ENCODE data around the gene RNF103. TPM values are rescaled to one million over a fixed set of nuclear protein-coding genes. Genes with fewer than 3 reads are reported as not detected.

RNF103 gene
- total and polyA plus RNA-seq, 9 donors, result 24.1 to 55.2 (median 32.4) TPM

DNA sequence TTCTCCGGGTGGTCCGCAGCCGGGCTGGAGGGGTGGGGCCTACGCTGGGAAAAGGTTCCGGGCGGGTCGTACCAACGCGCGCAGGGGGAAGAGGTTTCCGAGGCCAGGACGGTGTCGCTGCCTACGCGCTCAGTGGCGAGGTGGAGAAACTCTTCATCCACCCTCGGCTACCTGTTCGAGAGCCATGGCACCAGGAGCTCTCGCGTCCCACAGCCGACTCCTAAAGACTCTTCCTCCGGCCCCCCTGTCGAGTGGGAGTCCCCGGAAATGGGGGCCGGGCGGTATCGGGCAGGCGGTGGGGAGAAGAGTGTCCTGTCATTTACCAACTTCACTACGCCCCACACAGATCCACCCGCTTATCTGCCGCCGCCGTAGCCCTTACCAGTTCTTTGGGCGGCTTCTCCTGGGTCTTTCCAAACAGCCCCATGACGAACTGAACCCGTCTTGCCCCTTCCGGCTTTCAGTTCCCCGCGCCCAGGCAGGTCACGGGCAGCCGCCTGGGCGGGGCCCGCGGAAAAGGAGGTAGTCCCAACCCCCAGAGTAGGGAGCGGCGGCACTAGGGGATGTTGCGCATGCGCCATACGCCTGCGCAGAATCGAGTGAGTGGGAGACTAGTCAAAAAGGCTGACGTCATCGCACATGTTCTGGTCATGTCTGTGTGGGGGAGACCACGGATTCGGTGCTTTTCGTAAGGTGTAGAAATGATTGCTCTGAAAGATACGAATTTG, 60.6 kb downstream of the RNF103 start, which contains the start of gene CHMP3:
Gene CHMP3 (minus strand): TSS at position 522 of the 728 bp plus-strand sequence. CDS start 95 bp downstream, at position 427.
- Histone ChIP-seq H3K4me3 (peak within 1 kb of the TSS; percentile 89), H3K27me3 (no peaks in the 10 kb centered on the region), H3K4me1 (ENCODE audit: insufficient read depth) (peaks cover 8% of the 10 kb centered on the region), H3K36me3 (no peaks in the 10 kb centered on the region), H3K9me3 (peaks cover 0 to 1% of the 10 kb centered on the region in 2 donors), H3K27ac (peak within 1 kb of the TSS; percentile 97 to 100)
- 0% methylated on average over 57 of the region's 57 CpGs for WGBS, 3 donors
- TF ChIP-seq, protein P1, sequence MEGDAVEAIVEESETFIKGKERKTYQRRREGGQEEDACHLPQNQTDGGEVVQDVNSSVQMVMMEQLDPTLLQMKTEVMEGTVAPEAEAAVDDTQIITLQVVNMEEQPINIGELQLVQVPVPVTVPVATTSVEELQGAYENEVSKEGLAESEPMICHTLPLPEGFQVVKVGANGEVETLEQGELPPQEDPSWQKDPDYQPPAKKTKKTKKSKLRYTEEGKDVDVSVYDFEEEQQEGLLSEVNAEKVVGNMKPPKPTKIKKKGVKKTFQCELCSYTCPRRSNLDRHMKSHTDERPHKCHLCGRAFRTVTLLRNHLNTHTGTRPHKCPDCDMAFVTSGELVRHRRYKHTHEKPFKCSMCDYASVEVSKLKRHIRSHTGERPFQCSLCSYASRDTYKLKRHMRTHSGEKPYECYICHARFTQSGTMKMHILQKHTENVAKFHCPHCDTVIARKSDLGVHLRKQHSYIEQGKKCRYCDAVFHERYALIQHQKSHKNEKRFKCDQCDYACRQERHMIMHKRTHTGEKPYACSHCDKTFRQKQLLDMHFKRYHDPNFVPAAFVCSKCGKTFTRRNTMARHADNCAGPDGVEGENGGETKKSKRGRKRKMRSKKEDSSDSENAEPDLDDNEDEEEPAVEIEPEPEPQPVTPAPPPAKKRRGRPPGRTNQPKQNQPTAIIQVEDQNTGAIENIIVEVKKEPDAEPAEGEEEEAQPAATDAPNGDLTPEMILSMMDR (IDR thresholded peaks at IDR 0.05), result no peak
- TF ChIP-seq POLR2A (IDR thresholded peaks at IDR 0.05), result peak; percentile 78
- intact Hi-C loops (cut with DNase I), result loop anchor here in 3 of 4 donors (2.0 to 10.0 kb wide), 4 partner anchors 60 to 121 kb away; partner anchors contain the start of genes KDM3A (in 3 of the 3) and RNF103 (in 1 of the 3)
- DNase-seq, result peak; percentile 96 to 98 (median 97)

DNA sequence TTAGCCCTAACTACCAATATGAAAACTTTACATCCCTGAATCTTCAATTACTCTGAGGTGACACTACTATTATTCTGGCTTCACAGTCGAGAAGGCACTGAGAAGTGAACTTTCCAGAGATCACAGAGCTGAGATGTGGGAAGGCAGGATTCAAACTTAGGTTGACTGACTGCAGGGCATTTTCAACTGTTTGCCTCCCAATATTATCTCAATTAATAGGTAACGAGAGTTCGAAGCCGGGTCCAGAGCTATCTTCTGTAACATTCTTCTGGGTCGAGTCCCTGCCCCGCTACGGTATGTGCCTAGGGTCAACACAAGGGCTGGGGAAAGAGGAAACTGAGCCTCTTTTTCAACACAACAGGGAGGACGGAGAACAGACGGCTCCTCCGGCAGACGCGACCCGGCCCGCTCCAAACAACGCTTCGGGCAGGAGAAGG, 61.2 kb downstream of the RNF103 start:
- intact Hi-C loops (cut with DNase I), result loop anchor here in 3 of 4 donors (2.0 to 10.0 kb wide), 4 partner anchors 60 to 120 kb away; partner anchors contain the start of genes KDM3A (in 3 of the 3) and RNF103 (in 1 of the 3)
- 0 to 1% (median 0%) methylated on average over 16 of the region's 16 CpGs for WGBS, 3 donors
- no peak for DNase-seq
- no peaks in the 10 kb centered on the region for H3K27me3 ChIP-seq
- no peak for TF ChIP-seq EP300 (IDR thresholded peaks at IDR 0.05)
- no peak for TF ChIP-seq POLR2A (IDR thresholded peaks at IDR 0.05)
- TF ChIP-seq, protein P1 (IDR thresholded peaks at IDR 0.05), result no peak
- no peaks in the 10 kb centered on the region for H3K9me3 ChIP-seq
- H3K4me1 ChIP-seq (ENCODE audit: insufficient read depth), result peaks cover 8% of the 10 kb centered on the region
- peak overlapping the region; percentile 89 for H3K4me3 ChIP-seq
- peak overlapping the region; percentile 97 to 100 for H3K27ac ChIP-seq
- H3K36me3 ChIP-seq, result no peaks in the 10 kb centered on the region

DNA sequence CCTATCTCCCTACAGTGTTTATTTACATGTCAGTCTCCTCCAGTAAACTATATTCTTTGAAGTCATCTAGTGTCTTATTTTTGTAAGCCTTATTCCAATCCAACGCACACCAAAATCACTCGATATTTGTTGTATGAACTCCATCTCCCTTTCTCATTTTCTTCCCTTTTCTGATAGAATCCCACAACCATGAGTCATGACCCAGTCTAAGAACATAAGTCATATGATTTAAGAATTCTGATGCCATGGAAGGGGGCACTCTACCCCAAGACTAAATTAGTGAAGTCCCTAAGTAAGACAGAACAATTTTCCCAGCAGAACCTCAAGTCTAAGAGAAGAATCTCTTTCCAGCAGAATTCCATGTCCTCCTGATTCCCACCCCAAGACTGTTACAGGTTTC, 65.8 kb downstream of the RNF103 start:
- no peaks in the 10 kb centered on the region for H3K27me3 ChIP-seq
- WGBS, 3 donors, result 96 to 99% (median 99%) methylated on average over 2 of the region's 2 CpGs
- H3K27ac ChIP-seq, result no peak overlapping the region
- H3K4me3 ChIP-seq, result no peak overlapping the region
- H3K4me1 ChIP-seq (ENCODE audit: insufficient read depth), result peaks cover 8% of the 10 kb centered on the region
- intact Hi-C loops (cut with DNase I), result no loop called here
- TF ChIP-seq POLR2A (IDR thresholded peaks at IDR 0.05) (no peak), EP300 (IDR thresholded peaks at IDR 0.05) (no peak)
- TF ChIP-seq, protein P1 (IDR thresholded peaks at IDR 0.05), result no peak
- H3K9me3 ChIP-seq, result no peaks in the 10 kb centered on the region
- H3K36me3 ChIP-seq, result no peaks in the 10 kb centered on the region
- DNase-seq, result no peak

DNA sequence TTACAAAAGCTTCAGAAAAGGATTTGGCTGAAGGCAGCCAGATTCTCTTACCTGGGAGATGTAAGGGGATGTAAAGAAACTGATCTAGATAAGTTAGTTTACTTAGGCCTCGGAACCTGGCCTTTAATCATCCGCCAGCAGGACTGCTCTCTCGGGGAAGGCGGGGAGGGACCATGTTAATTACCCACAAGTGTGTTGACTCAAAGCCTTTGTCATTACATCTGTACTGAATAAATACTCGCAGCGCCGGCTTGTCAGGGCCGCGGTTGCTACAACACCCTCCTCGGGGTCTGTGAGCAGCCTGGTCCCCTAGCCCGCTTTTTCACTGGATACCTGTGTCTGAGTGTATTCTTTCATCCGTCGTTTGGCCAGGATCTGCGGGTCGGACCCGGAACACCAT, 67.2 kb downstream of the RNF103 start:
- TF ChIP-seq POLR2A (IDR thresholded peaks at IDR 0.05), result no peak
- TF ChIP-seq, protein P1 (IDR thresholded peaks at IDR 0.05), result no peak
- intact Hi-C loops (cut with DNase I), result no loop called here
- WGBS, 3 donors, result 94 to 95% (median 95%) methylated on average over 16 of the region's 16 CpGs
- H3K4me3 ChIP-seq, result no peak overlapping the region
- peaks cover 5% of the 10 kb centered on the region for H3K4me1 ChIP-seq (ENCODE audit: insufficient read depth)
- H3K27me3 ChIP-seq, result no peaks in the 10 kb centered on the region
- H3K36me3 ChIP-seq, result no peaks in the 10 kb centered on the region
- H3K27ac ChIP-seq, result no peak overlapping the region
- DNase-seq, result no peak
- no peaks in the 10 kb centered on the region for H3K9me3 ChIP-seq

Other genes with a start within 250 kb of the RNF103 start
- 10 to 100 TPM; 31.7 to 53.0 (median 40.8) TPM for gene KDM3A, start 182.5 kb downstream of the RNF103 start, total RNA-seq
- gene KDM3A, start 182.5 kb downstream of the RNF103 start, polyA plus RNA-seq, result 10 to 100 TPM; 23.3 to 58.4 TPM
- gene CHMP3, start 60.4 kb downstream of the RNF103 start, total RNA-seq, result 100 to 1,000 TPM in 3 of 7 donors, 10 to 100 TPM in 4; 38.6 to 127 (median 94.2) TPM
- 100 to 1,000 TPM in 1 of 2 donors, 10 to 100 TPM in 1; 57.1 to 255 TPM for gene CHMP3, start 60.4 kb downstream of the RNF103 start, polyA plus RNA-seq
- gene RMND5A, start 96.4 kb upstream of the RNF103 start, total RNA-seq, result 10 to 100 TPM; 22.9 to 31.1 (median 26.4) TPM
- gene RMND5A, start 96.4 kb upstream of the RNF103 start, polyA plus RNA-seq, result 10 to 100 TPM; 11.2 to 27.2 TPM
- gene CD8A, start 167.0 kb upstream of the RNF103 start, total RNA-seq, result 1 to 10 TPM in 4 of 7 donors, under 1 TPM in 3; 0.53 to 2.1 (median 1.1) TPM
- 10 to 100 TPM in 1 of 2 donors, 1 to 10 TPM in 1; 1.1 to 10.0 TPM for gene CD8A, start 167.0 kb upstream of the RNF103 start, polyA plus RNA-seq
- gene CD8B, start 238.0 kb upstream of the RNF103 start, total RNA-seq, result 1 to 10 TPM in 2 of 7 donors, under 1 TPM in 4, not detected in 1; 0.22 to 1.5 (median 0.50) TPM
- gene CD8B, start 238.0 kb upstream of the RNF103 start, polyA plus RNA-seq, result 1 to 10 TPM in 1 of 2 donors, under 1 TPM in 1; 0.47 to 3.2 TPM

All from ovary (tissue), 9 donors.